ENCODE results near the gene MON1A.
A peak's percentile ranks its signal among the peaks of the same experiment; 100 is the strongest.
"Not testable (repeated sequence)": the region's sequence is repeated elsewhere in the genome, so short reads cannot be mapped to it uniquely, and the experiment has no call there.

MON1A gene

DNA sequence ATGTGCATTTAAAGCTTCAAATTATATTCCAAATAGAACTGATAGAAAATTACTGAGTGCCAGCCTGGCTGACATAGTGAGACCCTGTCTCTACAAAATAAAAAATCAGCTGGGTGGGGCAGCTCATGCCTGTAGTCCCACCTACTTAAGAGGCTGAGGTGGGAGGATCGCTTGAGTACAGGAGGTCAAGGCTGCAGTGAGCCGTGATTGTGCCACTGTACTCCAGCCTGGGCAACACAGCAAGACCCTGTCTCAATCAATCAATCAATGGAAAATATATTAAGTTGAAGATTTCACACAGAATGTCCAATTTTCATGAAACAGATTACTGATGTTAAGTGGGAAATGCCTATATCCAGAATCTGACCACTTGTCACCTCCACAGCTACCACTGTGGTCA lies 4.1 kb downstream of the MON1A start:
- no peak overlapping the region for H3K4me3 ChIP-seq (ENCODE audit: low read depth, low read length)
- ChIA-PET CTCF (interaction anchor here (0.5 kb wide), 1 partner anchor 22 kb away, joined by 5 read pairs; no protein-coding TSS in a partner anchor), POLR2A (no interaction called here)
- TF ChIP-seq ZNF121 (tag by site-specific recombination; IDR thresholded peaks at IDR 0.05) (peak; percentile 28; the same call in 1 of the 2 replicates), ZNF629 (tag by site-specific recombination; IDR thresholded peaks at IDR 0.05) (no peak)
- H3K27ac ChIP-seq (ENCODE audit: extremely low read depth, low read depth, low read length): no peak overlapping the region
- no peaks in the 10 kb centered on the region for H3K36me3 ChIP-seq (ENCODE audit: control insufficient read depth in 2 of 2, insufficient read depth in 1 of 2, low read length in 2 of 2)
- no peaks in the 10 kb centered on the region for H3K9me3 ChIP-seq (ENCODE audit: control insufficient read depth, insufficient read depth, low read depth, low read length)
- H3K4me1 ChIP-seq (ENCODE audit: control insufficient read depth, insufficient read depth, low read length): no peaks in the 10 kb centered on the region

- no peak for TF ChIP-seq ZFP3 (tag by site-specific recombination; IDR thresholded peaks at IDR 0.05; ENCODE audit: low read depth)
- no peak for TF ChIP-seq OSR2 (tag by site-specific recombination; IDR thresholded peaks at IDR 0.05)
- TF ChIP-seq ZBTB21 (tag by site-specific recombination; IDR thresholded peaks at IDR 0.05): peak; percentile 67
- TF ChIP-seq, protein P1, sequence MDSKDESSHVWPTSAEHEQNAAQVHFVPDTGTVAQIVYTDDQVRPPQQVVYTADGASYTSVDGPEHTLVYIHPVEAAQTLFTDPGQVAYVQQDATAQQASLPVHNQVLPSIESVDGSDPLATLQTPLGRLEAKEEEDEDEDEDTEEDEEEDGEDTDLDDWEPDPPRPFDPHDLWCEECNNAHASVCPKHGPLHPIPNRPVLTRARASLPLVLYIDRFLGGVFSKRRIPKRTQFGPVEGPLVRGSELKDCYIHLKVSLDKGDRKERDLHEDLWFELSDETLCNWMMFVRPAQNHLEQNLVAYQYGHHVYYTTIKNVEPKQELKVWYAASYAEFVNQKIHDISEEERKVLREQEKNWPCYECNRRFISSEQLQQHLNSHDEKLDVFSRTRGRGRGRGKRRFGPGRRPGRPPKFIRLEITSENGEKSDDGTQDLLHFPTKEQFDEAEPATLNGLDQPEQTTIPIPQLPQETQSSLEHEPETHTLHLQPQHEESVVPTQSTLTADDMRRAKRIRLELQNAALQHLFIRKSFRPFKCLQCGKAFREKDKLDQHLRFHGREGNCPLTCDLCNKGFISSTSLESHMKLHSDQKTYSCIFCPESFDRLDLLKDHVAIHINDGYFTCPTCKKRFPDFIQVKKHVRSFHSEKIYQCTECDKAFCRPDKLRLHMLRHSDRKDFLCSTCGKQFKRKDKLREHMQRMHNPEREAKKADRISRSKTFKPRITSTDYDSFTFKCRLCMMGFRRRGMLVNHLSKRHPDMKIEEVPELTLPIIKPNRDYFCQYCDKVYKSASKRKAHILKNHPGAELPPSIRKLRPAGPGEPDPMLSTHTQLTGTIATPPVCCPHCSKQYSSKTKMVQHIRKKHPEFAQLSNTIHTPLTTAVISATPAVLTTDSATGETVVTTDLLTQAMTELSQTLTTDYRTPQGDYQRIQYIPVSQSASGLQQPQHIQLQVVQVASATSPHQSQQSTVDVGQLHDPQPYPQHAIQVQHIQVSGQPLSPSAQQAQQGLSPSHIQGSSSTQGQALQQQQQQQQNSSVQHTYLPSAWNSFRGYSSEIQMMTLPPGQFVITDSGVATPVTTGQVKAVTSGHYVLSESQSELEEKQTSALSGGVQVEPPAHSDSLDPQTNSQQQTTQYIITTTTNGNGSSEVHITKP (tag by site-specific recombination; IDR thresholded peaks at IDR 0.05): peak; percentile 73
- TF ChIP-seq ZEB2 (tag by site-specific recombination; IDR thresholded peaks at IDR 0.05): 0 out of 2 replicates have a peak, but pooled peaks have one; percentile 17
- 0 out of 2 replicates have a peak, but pooled peaks have one; percentile 20 for TF ChIP-seq ZNF660 (tag by site-specific recombination; IDR thresholded peaks at IDR 0.05)
- peak; percentile 91 for TF ChIP-seq ZNF629 (tag by site-specific recombination; IDR thresholded peaks at IDR 0.05)
- peak; percentile 37 for TF ChIP-seq GLIS1 (tag by site-specific recombination; IDR thresholded peaks at IDR 0.05)
- no peak for TF ChIP-seq MZF1 (tag by site-specific recombination; IDR thresholded peaks at IDR 0.05; ENCODE audit: borderline replicate concordance)
- no peak for TF ChIP-seq ZNF335 (tag by site-specific recombination; conservative IDR thresholded peaks at IDR 0.05)
- Histone ChIP-seq H3K4me3 (ENCODE audit: low read depth, low read length) (no peak overlapping the region), H3K9me3 (ENCODE audit: control insufficient read depth, insufficient read depth, low read depth, low read length) (no peaks in the 10 kb centered on the region), H3K4me1 (ENCODE audit: control insufficient read depth, insufficient read depth, low read length) (no peaks in the 10 kb centered on the region), H3K27ac (ENCODE audit: extremely low read depth, low read depth, low read length) (no peak overlapping the region), H3K36me3 (ENCODE audit: control insufficient read depth in 2 of 2, insufficient read depth in 1 of 2, low read length in 2 of 2) (no peaks in the 10 kb centered on the region)
- ChIA-PET POLR2A (interaction anchor here (1.2 kb wide), 1 partner anchor 12 kb away, joined by 3 read pairs; no protein-coding TSS in a partner anchor), CTCF (no interaction called here)
Observed at GRCh38 chr3:49924683-49925082, 4.9 kb downstream of the MON1A start.

GRCh38 chr3:49917806-49918590 lies 11.6 kb downstream of the MON1A start:
- H3K27ac ChIP-seq (ENCODE audit: extremely low read depth, low read depth, low read length); H3K4me1 ChIP-seq (ENCODE audit: control insufficient read depth, insufficient read depth, low read length); H3K9me3 ChIP-seq (ENCODE audit: control insufficient read depth, insufficient read depth, low read depth, low read length); H3K4me3 ChIP-seq (ENCODE audit: low read depth, low read length); H3K36me3 ChIP-seq (ENCODE audit: control insufficient read depth in 2 of 2, insufficient read depth in 1 of 2, low read length in 2 of 2): not testable (repeated sequence)
- POLR2A ChIA-PET: interaction anchor here (0.6 to 1.4 kb wide), 4 partner anchors 11 to 750 kb away, joined by 3 to 4 read pairs (median 3); partner anchors contain the start of genes MON1A and RBM6
- CTCF ChIA-PET: interaction anchor here (0.7 to 0.8 kb wide), 3 partner anchors 8 to 187 kb away, joined by 3 read pairs; partner anchors contain the start of gene MON1A

GRCh38 chr3:49916686-49917085 lies 12.9 kb downstream of the MON1A start:
- no peaks in the 10 kb centered on the region for H3K4me1 ChIP-seq (ENCODE audit: control insufficient read depth, insufficient read depth, low read length)
- no peak overlapping the region for H3K4me3 ChIP-seq (ENCODE audit: low read depth, low read length)
- CTCF ChIA-PET: no interaction called here
- H3K9me3 ChIP-seq (ENCODE audit: control insufficient read depth, insufficient read depth, low read depth, low read length): no peaks in the 10 kb centered on the region
- no peak for TF ChIP-seq ZNF214 (tag by site-specific recombination; IDR thresholded peaks at IDR 0.05; ENCODE audit: borderline replicate concordance)
- TF ChIP-seq ZNF174 (tag by site-specific recombination; IDR thresholded peaks at IDR 0.05): no peak
- TF ChIP-seq, protein P2, sequence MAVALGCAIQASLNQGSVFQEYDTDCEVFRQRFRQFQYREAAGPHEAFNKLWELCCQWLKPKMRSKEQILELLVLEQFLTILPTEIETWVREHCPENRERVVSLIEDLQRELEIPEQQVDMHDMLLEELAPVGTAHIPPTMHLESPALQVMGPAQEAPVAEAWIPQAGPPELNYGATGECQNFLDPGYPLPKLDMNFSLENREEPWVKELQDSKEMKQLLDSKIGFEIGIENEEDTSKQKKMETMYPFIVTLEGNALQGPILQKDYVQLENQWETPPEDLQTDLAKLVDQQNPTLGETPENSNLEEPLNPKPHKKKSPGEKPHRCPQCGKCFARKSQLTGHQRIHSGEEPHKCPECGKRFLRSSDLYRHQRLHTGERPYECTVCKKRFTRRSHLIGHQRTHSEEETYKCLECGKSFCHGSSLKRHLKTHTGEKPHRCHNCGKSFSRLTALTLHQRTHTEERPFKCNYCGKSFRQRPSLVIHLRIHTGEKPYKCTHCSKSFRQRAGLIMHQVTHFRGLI (tag by site-specific recombination; IDR thresholded peaks at IDR 0.05): peak; percentile 4; the same call in 1 of the 2 replicates
- 0 out of 2 replicates have a peak, but pooled peaks have one; percentile 23 for TF ChIP-seq SCRT2 (tag by site-specific recombination; IDR thresholded peaks at IDR 0.05)
- TF ChIP-seq SP7 (tag by site-specific recombination; IDR thresholded peaks at IDR 0.05): no peak
- TF ChIP-seq, protein P3, sequence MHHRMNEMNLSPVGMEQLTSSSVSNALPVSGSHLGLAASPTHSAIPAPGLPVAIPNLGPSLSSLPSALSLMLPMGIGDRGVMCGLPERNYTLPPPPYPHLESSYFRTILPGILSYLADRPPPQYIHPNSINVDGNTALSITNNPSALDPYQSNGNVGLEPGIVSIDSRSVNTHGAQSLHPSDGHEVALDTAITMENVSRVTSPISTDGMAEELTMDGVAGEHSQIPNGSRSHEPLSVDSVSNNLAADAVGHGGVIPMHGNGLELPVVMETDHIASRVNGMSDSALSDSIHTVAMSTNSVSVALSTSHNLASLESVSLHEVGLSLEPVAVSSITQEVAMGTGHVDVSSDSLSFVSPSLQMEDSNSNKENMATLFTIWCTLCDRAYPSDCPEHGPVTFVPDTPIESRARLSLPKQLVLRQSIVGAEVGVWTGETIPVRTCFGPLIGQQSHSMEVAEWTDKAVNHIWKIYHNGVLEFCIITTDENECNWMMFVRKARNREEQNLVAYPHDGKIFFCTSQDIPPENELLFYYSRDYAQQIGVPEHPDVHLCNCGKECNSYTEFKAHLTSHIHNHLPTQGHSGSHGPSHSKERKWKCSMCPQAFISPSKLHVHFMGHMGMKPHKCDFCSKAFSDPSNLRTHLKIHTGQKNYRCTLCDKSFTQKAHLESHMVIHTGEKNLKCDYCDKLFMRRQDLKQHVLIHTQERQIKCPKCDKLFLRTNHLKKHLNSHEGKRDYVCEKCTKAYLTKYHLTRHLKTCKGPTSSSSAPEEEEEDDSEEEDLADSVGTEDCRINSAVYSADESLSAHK (tag by site-specific recombination; IDR thresholded peaks at IDR 0.05): no peak
- H3K27ac ChIP-seq (ENCODE audit: extremely low read depth, low read depth, low read length): no peak overlapping the region
- POLR2A ChIA-PET: no interaction called here
- H3K36me3 ChIP-seq (ENCODE audit: control insufficient read depth in 2 of 2, insufficient read depth in 1 of 2, low read length in 2 of 2): peaks cover 0 to 8% of the 10 kb centered on the region in 2 experiments; a peak in 2 of 3 replicates
